OCI-LY3 (cell line): ENCODE measurements around the gene RPL10L.

Experiments
- H2AFZ ChIP-seq: fragments of 200-600, 300-600 bp; shearing (Covaris generic); 2 replicates; pipeline ENCODE4 v1.6.0; 2014; ENCODE audit warnings: antibody characterized with exemption, low read depth, low read length
- H3K27ac ChIP-seq: fragments of 200-600, 300-600 bp; sonication (generic); 2 replicates; pipeline ENCODE4 v1.5.1; 2014; ENCODE audit warnings: mild to moderate bottlenecking, low read length, moderate library complexity, mixed read lengths
- H3K27me3 ChIP-seq: fragments of 200-600, 300-600 bp; sonication (generic); 2 replicates; pipeline ENCODE4 v1.6.1; 2014; ENCODE audit warnings: low read depth, low read length, mixed read lengths
- H3K36me3 ChIP-seq: fragments of 200-600, 300-600 bp; sonication (generic); replicated peaks from 2 replicates; pipeline ENCODE3; 2014; ENCODE audit warnings: low read depth, low read length, mixed read lengths
- H3K4me1 ChIP-seq: fragments of 300-600, 200-600 bp; sonication (generic); 2 replicates; pipeline ENCODE4 v1.6.1; 2014; ENCODE audit warnings: low read length, mixed read lengths
- H3K4me2 ChIP-seq: fragments of 200-600, 300-600 bp; sonication (generic); 2 replicates; pipeline ENCODE4 v1.6.1; 2014; ENCODE audit warnings: low read length, mixed read lengths
- H3K4me3 ChIP-seq: fragments of 300-600, 200-600 bp; sonication (generic); 2 replicates; pipeline ENCODE4 v1.5.1; 2014; ENCODE audit warnings: antibody characterized with exemption, mild to moderate bottlenecking, low read length, moderate library complexity
- H3K79me2 ChIP-seq: fragments of 300-600, 200-600 bp; shearing (Covaris generic); 2 replicates; pipeline ENCODE4 v1.6.1; 2014; ENCODE audit warnings: mild to moderate bottlenecking, low read length, mixed read lengths
- H3K9ac ChIP-seq: fragments of 300-600, 200-600 bp; shearing (Covaris generic); 2 replicates; pipeline ENCODE4 v1.6.0; 2014; ENCODE audit warnings: mild to moderate bottlenecking, low read length, moderate library complexity
- H3K9me3 ChIP-seq: fragments of 200-600, 300-600 bp; shearing (Covaris generic); 2 replicates; pipeline ENCODE4 v1.6.1; 2014; ENCODE audit warnings: low read length, mixed read lengths; ENCODE audit not compliant: insufficient read depth
- H4K20me1 ChIP-seq: fragments of 200-600, 300-600 bp; sonication (generic); 2 replicates; pipeline ENCODE4 v1.6.1; 2016; ENCODE audit warnings: low read length, mixed read lengths; ENCODE audit not compliant: insufficient read depth
- CTCF ChIP-seq: fragments of 200-600, 300-600 bp; sonication (generic); IDR thresholded peaks from 2 replicates; pipeline ENCODE4 v1.5.1; 2014; ENCODE audit warnings: antibody characterized with exemption, low read length, low read depth
- EZH2phosphoT487 ChIP-seq: fragments of 200-600 bp; shearing (Covaris generic); IDR thresholded peaks from 2 replicates; pipeline ENCODE4 v1.6.1; 2018; ENCODE audit warnings: antibody characterized with exemption, mixed run types, low read depth

The RPL10L gene

DNA sequence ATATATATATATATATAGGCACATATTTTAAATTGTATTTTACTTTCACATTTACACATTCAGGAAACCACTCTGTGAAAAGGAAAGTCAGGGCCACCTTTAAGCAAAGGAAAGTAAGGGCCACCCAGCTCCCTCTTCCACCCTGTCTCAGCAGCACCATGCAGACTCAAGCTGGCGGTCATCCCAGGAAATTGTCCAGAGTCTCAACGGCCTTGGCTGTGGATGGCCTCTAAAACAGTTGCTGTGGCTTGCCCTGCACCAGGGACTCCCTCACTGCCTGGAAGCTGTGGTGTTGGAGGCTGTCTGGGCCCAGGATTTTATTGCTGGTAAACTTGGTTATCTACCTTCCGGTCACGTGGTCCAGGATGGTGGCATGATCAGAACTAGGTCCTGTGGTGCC, 11.8 kb upstream of the RPL10L start:
- Histone ChIP-seq H3K27me3 (no peaks in the 10 kb centered on the region), H2AFZ (no peak overlapping the region), H3K4me2 (no peak overlapping the region), H3K27ac (no peak overlapping the region), H3K4me1 (peaks cover 42% of the 10 kb centered on the region), H3K36me3 (no peaks in the 10 kb centered on the region), H3K4me3 (no peak overlapping the region), H3K9ac (no peak overlapping the region), H3K9me3 (no peaks in the 10 kb centered on the region), H4K20me1 (no peaks in the 10 kb centered on the region), H3K79me2 (no peaks in the 10 kb centered on the region)
- TF ChIP-seq CTCF (no peak), EZH2phosphoT487 (no peak)

- H2AFZ ChIP-seq, result no peak overlapping the region; the same call in 1 of the 2 replicates
- no peaks in the 10 kb centered on the region for H3K79me2 ChIP-seq
These were observed 10.1 kb upstream of the RPL10L start for GRCh38 chr14:46661728-46662127.

DNA sequence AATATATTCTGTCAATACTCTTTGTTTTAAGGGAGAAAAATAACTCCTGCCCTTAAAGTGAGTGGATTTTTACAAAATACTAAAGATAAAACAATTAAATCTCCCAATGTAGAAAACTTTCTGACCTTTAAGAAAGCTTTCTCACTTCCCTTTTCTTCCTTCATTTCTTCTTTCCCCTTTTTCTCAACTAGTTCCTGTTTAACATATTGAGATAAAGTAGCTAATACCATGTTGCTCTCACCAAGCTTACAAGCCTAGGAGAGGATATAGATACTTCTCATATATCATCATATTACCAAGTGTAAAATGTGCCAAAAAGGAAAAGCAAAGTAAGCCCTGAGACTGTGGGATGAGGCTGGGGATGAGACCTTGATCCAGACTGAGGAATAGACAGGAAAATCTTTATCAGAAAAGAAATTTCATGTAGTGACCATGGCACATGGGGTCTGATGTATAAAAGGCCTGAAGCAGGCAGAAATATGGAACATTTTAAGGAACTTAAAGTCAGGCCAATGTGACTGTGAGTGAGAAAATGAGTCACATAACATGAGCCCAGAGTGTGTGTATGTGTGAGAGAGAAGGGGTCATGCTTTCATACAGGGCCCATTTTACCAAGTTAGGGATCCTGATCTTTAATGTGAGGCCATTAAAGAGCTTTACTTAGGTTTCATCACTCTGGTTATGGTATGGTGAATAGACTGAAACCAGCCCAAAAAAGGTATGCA, 1.6 kb upstream of the RPL10L start:
- H3K4me1 ChIP-seq, result peaks cover 36% of the 10 kb centered on the region
- peak overlapping the region; percentile 37; the same call in 1 of the 2 replicates for H2AFZ ChIP-seq
- H3K4me2 ChIP-seq, result peak overlapping the region; percentile 59
- no peaks in the 10 kb centered on the region for H3K79me2 ChIP-seq
- H3K27ac ChIP-seq, result peak overlapping the region; percentile 95
- no peaks in the 10 kb centered on the region for H4K20me1 ChIP-seq
- H3K9me3 ChIP-seq, result no peaks in the 10 kb centered on the region
- H3K27me3 ChIP-seq, result no peaks in the 10 kb centered on the region
- TF ChIP-seq CTCF (no peak), EZH2phosphoT487 (no peak)
- H3K9ac ChIP-seq, result peak overlapping the region; percentile 56
- H3K36me3 ChIP-seq, result peaks cover 10% of the 10 kb centered on the region
- 0 out of 2 replicates have a peak overlapping the region, but pooled peaks have one; percentile 2 for H3K4me3 ChIP-seq

More at GRCh38 chr14:46661728-46662127, 10.1 kb upstream of the RPL10L start:
- Histone ChIP-seq H3K27me3 (no peaks in the 10 kb centered on the region), H4K20me1 (no peaks in the 10 kb centered on the region), H3K9ac (no peak overlapping the region), H3K4me2 (no peak overlapping the region), H3K4me1 (peaks cover 42% of the 10 kb centered on the region), H3K36me3 (no peaks in the 10 kb centered on the region), H3K9me3 (no peaks in the 10 kb centered on the region), H3K27ac (no peak overlapping the region), H3K4me3 (no peak overlapping the region)
- no peak for TF ChIP-seq EZH2phosphoT487
- peak; percentile 27 for TF ChIP-seq CTCF

GRCh38 chr14:46646796-46647195, 4.8 kb downstream of the RPL10L start:
- Histone ChIP-seq H3K4me1 (no peaks in the 10 kb centered on the region), H3K27ac (no peak overlapping the region), H4K20me1 (no peaks in the 10 kb centered on the region), H3K9ac (no peak overlapping the region), H3K9me3 (no peaks in the 10 kb centered on the region), H3K79me2 (no peaks in the 10 kb centered on the region), H2AFZ (no peak overlapping the region), H3K4me2 (no peak overlapping the region), H3K4me3 (no peak overlapping the region), H3K27me3 (no peaks in the 10 kb centered on the region), H3K36me3 (peaks cover 5% of the 10 kb centered on the region)
- no peak for TF ChIP-seq CTCF
- TF ChIP-seq EZH2phosphoT487, result no peak
